H9 (cell line): Measurements from ENCODE around the gene FHIT. TPM values are rescaled to one million over a fixed set of nuclear protein-coding genes. Genes with fewer than 3 reads are reported as not detected.

ENCODE experiments used
- DNase-seq: peaks from one replicate; pipeline ENCODE4 v3.0.0-alpha.2; 2017
- H2AFZ ChIP-seq: one replicate; pipeline ENCODE4 v1.6.1; 2013; ENCODE audit warnings: mild to moderate bottlenecking, low read length, control low read depth, moderate library complexity
- H2AK5ac ChIP-seq: 2 replicates; pipeline ENCODE4 v1.6.1; 2013; ENCODE audit warnings: low read length, control low read depth, mixed read lengths; ENCODE audit not compliant: insufficient read length
- H2BK120ac ChIP-seq: one replicate; pipeline ENCODE4 v1.6.1; 2013; ENCODE audit warnings: low read depth, mild to moderate bottlenecking, low read length, control low read depth, inconsistent platforms; ENCODE audit not compliant: poor library complexity, severe bottlenecking
- H2BK12ac ChIP-seq: 2 replicates; pipeline ENCODE4 v1.6.1; 2013; ENCODE audit warnings: low read length, control low read depth, mixed read lengths, low read depth; ENCODE audit not compliant: insufficient read length
- H2BK15ac ChIP-seq: 2 replicates; pipeline ENCODE4 v1.6.1; 2013; ENCODE audit warnings: low read depth, low read length, control low read depth
- H2BK20ac ChIP-seq: one replicate; pipeline ENCODE4 v1.6.1; 2013; ENCODE audit warnings: low read depth, mild to moderate bottlenecking, low read length, control low read depth, inconsistent platforms; ENCODE audit not compliant: poor library complexity, severe bottlenecking
- H2BK5ac ChIP-seq: 2 replicates; pipeline ENCODE4 v1.6.1; 2013; ENCODE audit warnings: low read length, control low read depth, mixed read lengths; ENCODE audit not compliant: insufficient read length
- H3K14ac ChIP-seq: 2 replicates; pipeline ENCODE4 v1.6.1; 2013; ENCODE audit warnings: low read length, control low read depth; ENCODE audit not compliant: insufficient read depth
- H3K18ac ChIP-seq: 2 replicates; pipeline ENCODE4 v1.6.1; 2013; ENCODE audit warnings: low read depth, mild to moderate bottlenecking, mixed read lengths, low read length, control low read depth; ENCODE audit not compliant: insufficient read length
- H3K23ac ChIP-seq: 2 replicates; pipeline ENCODE4 v1.6.1; 2013; ENCODE audit warnings: low read length, control low read depth, mixed read lengths, low read depth; ENCODE audit not compliant: insufficient read length
- H3K23me2 ChIP-seq: 2 replicates; pipeline ENCODE4 v1.6.1; 2013; ENCODE audit warnings: low read depth, mild to moderate bottlenecking, mixed read lengths, low read length, control low read depth; ENCODE audit not compliant: insufficient read length, poor library complexity, severe bottlenecking
- H3K27ac ChIP-seq: 2 replicates; pipeline ENCODE4 v1.5.1; 2013; ENCODE audit warnings: low read length, control low read depth, mixed read lengths, low read depth; ENCODE audit not compliant: insufficient read length
- H3K27me3 ChIP-seq: 2 replicates; pipeline ENCODE4 v1.6.1; 2013; ENCODE audit warnings: low read length, control low read depth, inconsistent platforms; ENCODE audit not compliant: insufficient read depth
- H3K4ac ChIP-seq: 2 replicates; pipeline ENCODE4 v1.6.1; 2013; ENCODE audit warnings: low read depth, mild to moderate bottlenecking, control low read depth, inconsistent platforms, low read length, moderate library complexity
- H3K4me1 ChIP-seq: 2 replicates; pipeline ENCODE4 v1.6.1; 2013; ENCODE audit warnings: low read length, control low read depth, inconsistent platforms; ENCODE audit not compliant: insufficient read depth
- H3K4me2 ChIP-seq: 2 replicates; pipeline ENCODE4 v1.6.1; 2013; ENCODE audit warnings: low read length, control low read depth, mixed read lengths; ENCODE audit not compliant: insufficient read length, insufficient read depth
- H3K56ac ChIP-seq: 2 replicates; pipeline ENCODE4 v1.6.1; 2013; ENCODE audit warnings: low read depth, mild to moderate bottlenecking, mixed read lengths, low read length, control low read depth; ENCODE audit not compliant: insufficient read length
- H3K79me1 ChIP-seq: 2 replicates; pipeline ENCODE4 v1.6.1; 2013; ENCODE audit warnings: low read depth, mild to moderate bottlenecking, moderate library complexity, low read length, control low read depth, inconsistent platforms; ENCODE audit not compliant: insufficient read depth, poor library complexity, severe bottlenecking
- H3K79me2 ChIP-seq: 2 replicates; pipeline ENCODE4 v1.6.1; 2013; ENCODE audit warnings: low read length, control low read depth, inconsistent platforms; ENCODE audit not compliant: insufficient read depth
- H3K9ac ChIP-seq: 2 replicates; pipeline ENCODE4 v1.6.1; 2013; ENCODE audit warnings: low read length, control low read depth, mixed read lengths; ENCODE audit not compliant: insufficient read length; ENCODE audit errors: extremely low read depth
- H3K9me3 ChIP-seq: one replicate; pipeline ENCODE4 v1.6.1; 2013; ENCODE audit warnings: low read depth, low read length, inconsistent platforms; ENCODE audit not compliant: control insufficient read depth
- H3T11ph ChIP-seq: one replicate; pipeline ENCODE4 v1.6.1; 2013; ENCODE audit warnings: mild to moderate bottlenecking, low read length, control low read depth, inconsistent platforms
- H4K20me1 ChIP-seq: one replicate; pipeline ENCODE4 v1.6.1; 2013; ENCODE audit not compliant: control insufficient read depth, insufficient read length, insufficient read depth
- H4K5ac ChIP-seq: 2 replicates; pipeline ENCODE4 v1.6.1; 2013; ENCODE audit warnings: low read depth, mild to moderate bottlenecking, mixed read lengths, low read length, control low read depth; ENCODE audit not compliant: insufficient read length
- H4K8ac ChIP-seq: replicated peaks from 2 replicates; pipeline ENCODE4 v1.6.1; 2013; ENCODE audit warnings: low read length, control low read depth, mixed read lengths, low read depth; ENCODE audit not compliant: insufficient read length
- H4K91ac ChIP-seq: 2 replicates; pipeline ENCODE4 v1.6.1; 2013; ENCODE audit warnings: low read depth, mild to moderate bottlenecking, moderate library complexity, mixed read lengths, low read length, control low read depth; ENCODE audit not compliant: insufficient read length
- H3K27ac Mint-ChIP-seq, 3 experiments: 2 replicates in 2 of 3; 3 replicates in 1 of 3; pipeline ENCODE4 v1.8.0; 2020 to 2021; ENCODE audit warnings: mixed read lengths in 3 of 3, mild to moderate bottlenecking in 1 of 3, moderate library complexity in 1 of 3
- H3K27me3 Mint-ChIP-seq: 2 replicates; pipeline ENCODE4 v1.8.0; 2021; ENCODE audit warnings: low read depth, mild to moderate bottlenecking, moderate library complexity, mixed read lengths
- H3K36me3 Mint-ChIP-seq, 3 experiments: 2 replicates in 2 of 3; 3 replicates in 1 of 3; pipeline ENCODE4 v1.8.0; 2020 to 2021; ENCODE audit warnings: low read depth in 3 of 3, mixed read lengths in 3 of 3; ENCODE audit not compliant: insufficient read depth in 1 of 3
- H3K4me1 Mint-ChIP-seq, 2 experiments: 2 replicates each; pipeline ENCODE4 v1.8.0; 2020; ENCODE audit warnings: mixed read lengths in 2 of 2
- H3K4me3 Mint-ChIP-seq, 2 experiments: 2 replicates in 1 of 2; 3 replicates in 1 of 2; pipeline ENCODE4 v1.8.0; 2020 to 2021; ENCODE audit warnings: mild to moderate bottlenecking in 2 of 2, mixed read lengths in 2 of 2, moderate library complexity in 1 of 2
- H3K9me3 Mint-ChIP-seq, 2 experiments: 2 replicates in 1 of 2; 3 replicates in 1 of 2; pipeline ENCODE4 v1.8.0; 2020; ENCODE audit warnings: mild to moderate bottlenecking in 2 of 2, mixed read lengths in 2 of 2, moderate library complexity in 1 of 2
- CTCF ChIP-seq: fragments of 200-600 bp; sonication (generic); conservative IDR thresholded peaks from 3 replicates; pipeline ENCODE4 v1.8.0; 2021; ENCODE audit warnings: antibody characterized with exemption, mild to moderate bottlenecking
- WGBS: extraction: QIAGEN DNeasy Blood & Tissue Kit; methylation state at CpG from one replicate; pipeline ENCODE4 v1.1.7; 2013; ENCODE audit warnings: missing lambda C conversion rate, low lambda C conversion rate, mixed read lengths; ENCODE audit not compliant: insufficient read length; ENCODE audit errors: extremely low coverage; 5-methylcytosine and 5-hydroxymethylcytosine counted together
- total RNA-seq: library from RNA; stranded (reverse); gene quantifications from 2 replicates; pipeline ENCODE4 v1.2.1, GENCODE V29; 2021

The FHIT gene
- total RNA-seq, 1 experiment from 2014 or later = 3.0 TPM

GRCh38 chr3:60188803-60189202 lies 1062.4 kb downstream of the FHIT start:
- Histone ChIP-seq H2BK5ac (no peak overlapping the region), H2BK15ac (no peak overlapping the region), H2BK12ac (no peak overlapping the region), H3K18ac (no peak overlapping the region), H3K4ac (no peak overlapping the region), H3K4me1 (peaks cover 8% of the 10 kb centered on the region; the same call in 1 of the 2 replicates), H4K5ac (no peak overlapping the region), H3K27me3 (no peaks in the 10 kb centered on the region), H3K4me2 (no peak overlapping the region), H3K9me3 (no peaks in the 10 kb centered on the region), H3K27ac (no peak overlapping the region), H3K23ac (no peak overlapping the region), H3K23me2 (no peaks in the 10 kb centered on the region), H2BK20ac (no peak overlapping the region), H3K56ac (no peak overlapping the region), H3K9ac (no peak overlapping the region), H2AFZ (no peak overlapping the region), H2BK120ac (no peak overlapping the region), H3K79me1 (no peaks in the 10 kb centered on the region), H4K91ac (no peak overlapping the region), H4K8ac (no peak overlapping the region), H3T11ph (no peak overlapping the region), H4K20me1 (no peaks in the 10 kb centered on the region), H3K14ac (no peak overlapping the region), H3K79me2 (no peaks in the 10 kb centered on the region), H2AK5ac (no peak overlapping the region)
- Mint-ChIP-seq H3K27ac (no peak overlapping the region; a peak in 1 of 7 replicates), H3K4me3 (no peak overlapping the region), H3K27me3 (no peaks in the 10 kb centered on the region), H3K9me3 (no peaks in the 10 kb centered on the region), H3K36me3 (no peaks in the 10 kb centered on the region), H3K4me1 (peaks cover 25 to 29% of the 10 kb centered on the region in 2 experiments)
- DNase-seq = no peak
- no peak for TF ChIP-seq CTCF
- WGBS = no CpG with 5 or more reads among the region's 2 CpGs
